H9 (cell line): Measurements from ENCODE around the gene EXOSC1. TPM values are rescaled to one million over a fixed set of nuclear protein-coding genes. Genes with fewer than 3 reads are reported as not detected.

Experiments
- DNase-seq: peaks from one replicate; pipeline ENCODE4 v3.0.0-alpha.2; 2017
- H2AFZ ChIP-seq: one replicate; pipeline ENCODE4 v1.6.1; 2013; ENCODE audit warnings: mild to moderate bottlenecking, low read length, control low read depth, moderate library complexity
- H2AK5ac ChIP-seq: 2 replicates; pipeline ENCODE4 v1.6.1; 2013; ENCODE audit warnings: low read length, control low read depth, mixed read lengths; ENCODE audit not compliant: insufficient read length
- H2BK120ac ChIP-seq: one replicate; pipeline ENCODE4 v1.6.1; 2013; ENCODE audit warnings: low read depth, mild to moderate bottlenecking, low read length, control low read depth, inconsistent platforms; ENCODE audit not compliant: poor library complexity, severe bottlenecking
- H2BK12ac ChIP-seq: 2 replicates; pipeline ENCODE4 v1.6.1; 2013; ENCODE audit warnings: low read length, control low read depth, mixed read lengths, low read depth; ENCODE audit not compliant: insufficient read length
- H2BK15ac ChIP-seq: 2 replicates; pipeline ENCODE4 v1.6.1; 2013; ENCODE audit warnings: low read depth, low read length, control low read depth
- H2BK20ac ChIP-seq: one replicate; pipeline ENCODE4 v1.6.1; 2013; ENCODE audit warnings: low read depth, mild to moderate bottlenecking, low read length, control low read depth, inconsistent platforms; ENCODE audit not compliant: poor library complexity, severe bottlenecking
- H2BK5ac ChIP-seq: 2 replicates; pipeline ENCODE4 v1.6.1; 2013; ENCODE audit warnings: low read length, control low read depth, mixed read lengths; ENCODE audit not compliant: insufficient read length
- H3K14ac ChIP-seq: 2 replicates; pipeline ENCODE4 v1.6.1; 2013; ENCODE audit warnings: low read length, control low read depth; ENCODE audit not compliant: insufficient read depth
- H3K18ac ChIP-seq: 2 replicates; pipeline ENCODE4 v1.6.1; 2013; ENCODE audit warnings: low read depth, mild to moderate bottlenecking, mixed read lengths, low read length, control low read depth; ENCODE audit not compliant: insufficient read length
- H3K23ac ChIP-seq: 2 replicates; pipeline ENCODE4 v1.6.1; 2013; ENCODE audit warnings: low read length, control low read depth, mixed read lengths, low read depth; ENCODE audit not compliant: insufficient read length
- H3K23me2 ChIP-seq: 2 replicates; pipeline ENCODE4 v1.6.1; 2013; ENCODE audit warnings: low read depth, mild to moderate bottlenecking, mixed read lengths, low read length, control low read depth; ENCODE audit not compliant: insufficient read length, poor library complexity, severe bottlenecking
- H3K27ac ChIP-seq: 2 replicates; pipeline ENCODE4 v1.5.1; 2013; ENCODE audit warnings: low read length, control low read depth, mixed read lengths, low read depth; ENCODE audit not compliant: insufficient read length
- H3K27me3 ChIP-seq: 2 replicates; pipeline ENCODE4 v1.6.1; 2013; ENCODE audit warnings: low read length, control low read depth, inconsistent platforms; ENCODE audit not compliant: insufficient read depth
- H3K4ac ChIP-seq: 2 replicates; pipeline ENCODE4 v1.6.1; 2013; ENCODE audit warnings: low read depth, mild to moderate bottlenecking, control low read depth, inconsistent platforms, low read length, moderate library complexity
- H3K4me1 ChIP-seq: 2 replicates; pipeline ENCODE4 v1.6.1; 2013; ENCODE audit warnings: low read length, control low read depth, inconsistent platforms; ENCODE audit not compliant: insufficient read depth
- H3K4me2 ChIP-seq: 2 replicates; pipeline ENCODE4 v1.6.1; 2013; ENCODE audit warnings: low read length, control low read depth, mixed read lengths; ENCODE audit not compliant: insufficient read length, insufficient read depth
- H3K56ac ChIP-seq: 2 replicates; pipeline ENCODE4 v1.6.1; 2013; ENCODE audit warnings: low read depth, mild to moderate bottlenecking, mixed read lengths, low read length, control low read depth; ENCODE audit not compliant: insufficient read length
- H3K79me1 ChIP-seq: 2 replicates; pipeline ENCODE4 v1.6.1; 2013; ENCODE audit warnings: low read depth, mild to moderate bottlenecking, moderate library complexity, low read length, control low read depth, inconsistent platforms; ENCODE audit not compliant: insufficient read depth, poor library complexity, severe bottlenecking
- H3K79me2 ChIP-seq: 2 replicates; pipeline ENCODE4 v1.6.1; 2013; ENCODE audit warnings: low read length, control low read depth, inconsistent platforms; ENCODE audit not compliant: insufficient read depth
- H3K9ac ChIP-seq: 2 replicates; pipeline ENCODE4 v1.6.1; 2013; ENCODE audit warnings: low read length, control low read depth, mixed read lengths; ENCODE audit not compliant: insufficient read length; ENCODE audit errors: extremely low read depth
- H3K9me3 ChIP-seq: one replicate; pipeline ENCODE4 v1.6.1; 2013; ENCODE audit warnings: low read depth, low read length, inconsistent platforms; ENCODE audit not compliant: control insufficient read depth
- H3T11ph ChIP-seq: one replicate; pipeline ENCODE4 v1.6.1; 2013; ENCODE audit warnings: mild to moderate bottlenecking, low read length, control low read depth, inconsistent platforms
- H4K20me1 ChIP-seq: one replicate; pipeline ENCODE4 v1.6.1; 2013; ENCODE audit not compliant: control insufficient read depth, insufficient read length, insufficient read depth
- H4K5ac ChIP-seq: 2 replicates; pipeline ENCODE4 v1.6.1; 2013; ENCODE audit warnings: low read depth, mild to moderate bottlenecking, mixed read lengths, low read length, control low read depth; ENCODE audit not compliant: insufficient read length
- H4K8ac ChIP-seq: replicated peaks from 2 replicates; pipeline ENCODE4 v1.6.1; 2013; ENCODE audit warnings: low read length, control low read depth, mixed read lengths, low read depth; ENCODE audit not compliant: insufficient read length
- H4K91ac ChIP-seq: 2 replicates; pipeline ENCODE4 v1.6.1; 2013; ENCODE audit warnings: low read depth, mild to moderate bottlenecking, moderate library complexity, mixed read lengths, low read length, control low read depth; ENCODE audit not compliant: insufficient read length
- H3K27ac Mint-ChIP-seq, 3 experiments: 2 replicates in 2 of 3; 3 replicates in 1 of 3; pipeline ENCODE4 v1.8.0; 2020 to 2021; ENCODE audit warnings: mixed read lengths in 3 of 3, mild to moderate bottlenecking in 1 of 3, moderate library complexity in 1 of 3
- H3K27me3 Mint-ChIP-seq: 2 replicates; pipeline ENCODE4 v1.8.0; 2021; ENCODE audit warnings: low read depth, mild to moderate bottlenecking, moderate library complexity, mixed read lengths
- H3K36me3 Mint-ChIP-seq, 3 experiments: 2 replicates in 2 of 3; 3 replicates in 1 of 3; pipeline ENCODE4 v1.8.0; 2020 to 2021; ENCODE audit warnings: low read depth in 3 of 3, mixed read lengths in 3 of 3; ENCODE audit not compliant: insufficient read depth in 1 of 3
- H3K4me1 Mint-ChIP-seq, 2 experiments: 2 replicates each; pipeline ENCODE4 v1.8.0; 2020; ENCODE audit warnings: mixed read lengths in 2 of 2
- H3K4me3 Mint-ChIP-seq, 2 experiments: 2 replicates in 1 of 2; 3 replicates in 1 of 2; pipeline ENCODE4 v1.8.0; 2020 to 2021; ENCODE audit warnings: mild to moderate bottlenecking in 2 of 2, mixed read lengths in 2 of 2, moderate library complexity in 1 of 2
- H3K9me3 Mint-ChIP-seq, 2 experiments: 2 replicates in 1 of 2; 3 replicates in 1 of 2; pipeline ENCODE4 v1.8.0; 2020; ENCODE audit warnings: mild to moderate bottlenecking in 2 of 2, mixed read lengths in 2 of 2, moderate library complexity in 1 of 2
- CTCF ChIP-seq: fragments of 200-600 bp; sonication (generic); conservative IDR thresholded peaks from 3 replicates; pipeline ENCODE4 v1.8.0; 2021; ENCODE audit warnings: antibody characterized with exemption, mild to moderate bottlenecking
- WGBS: extraction: QIAGEN DNeasy Blood & Tissue Kit; methylation state at CpG from one replicate; pipeline ENCODE4 v1.1.7; 2013; ENCODE audit warnings: missing lambda C conversion rate, low lambda C conversion rate, mixed read lengths; ENCODE audit not compliant: insufficient read length; ENCODE audit errors: extremely low coverage; 5-methylcytosine and 5-hydroxymethylcytosine counted together
- total RNA-seq: library from RNA; stranded (reverse); gene quantifications from 2 replicates; pipeline ENCODE4 v1.2.1, GENCODE V29; 2021

Gene EXOSC1
- total RNA-seq, 1 experiment from 2014 or later: 66.4 TPM

DNA sequence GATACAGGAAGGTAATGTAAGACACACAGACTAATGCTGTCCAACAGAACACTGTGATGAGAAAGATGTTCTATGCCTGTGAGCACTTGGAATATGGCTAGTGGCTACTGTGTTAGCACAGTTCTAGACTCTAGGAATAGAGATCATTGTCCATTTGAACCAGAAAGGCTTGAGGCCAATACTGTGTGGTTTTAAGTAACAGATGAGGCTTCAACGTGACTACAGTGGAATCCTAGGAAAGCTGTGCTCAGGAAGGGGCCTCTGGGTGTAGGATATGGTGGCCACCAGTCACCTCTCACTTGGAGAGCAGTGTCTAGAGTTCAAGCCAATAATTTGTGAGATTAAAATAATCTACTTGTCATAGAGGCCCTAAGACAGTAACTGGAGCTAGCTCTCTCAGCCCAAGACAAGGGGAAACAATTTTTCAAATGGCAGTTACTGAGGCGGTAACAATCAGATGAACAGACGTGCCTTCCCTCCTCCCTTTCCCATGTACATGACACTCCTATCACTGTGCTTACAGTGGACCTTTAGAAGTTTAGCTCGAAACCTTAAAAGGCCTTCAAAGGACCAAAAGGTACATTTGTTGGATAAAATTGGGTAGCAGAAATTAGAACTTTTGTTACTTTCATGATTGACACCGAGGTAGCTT is 10.4 kb upstream of the EXOSC1 start:
- H3K23me2 ChIP-seq: no peaks in the 10 kb centered on the region
- no peak overlapping the region for H4K8ac ChIP-seq
- no peak overlapping the region for H3K14ac ChIP-seq
- Mint-ChIP-seq H3K27me3 (no peaks in the 10 kb centered on the region; the same call in 1 of the 2 replicates), H3K36me3 (peaks cover 44 to 91% (median 87%) of the 10 kb centered on the region in 3 experiments), H3K9me3 (no peaks in the 10 kb centered on the region), H3K4me1 (no peaks in the 10 kb centered on the region), H3K27ac (no peak overlapping the region; a peak in 1 of 7 replicates), H3K4me3 (no peak overlapping the region)
- H4K20me1 ChIP-seq: peaks cover 1% of the 10 kb centered on the region
- WGBS: no CpG with 5 or more reads among the region's 5 CpGs
- no peak overlapping the region for H4K91ac ChIP-seq
- H3K27me3 ChIP-seq: no peaks in the 10 kb centered on the region
- H2BK5ac ChIP-seq: no peak overlapping the region
- H2BK12ac ChIP-seq: no peak overlapping the region
- H2BK120ac ChIP-seq: no peak overlapping the region
- H2AK5ac ChIP-seq: no peak overlapping the region
- no peak overlapping the region for H4K5ac ChIP-seq
- no peak overlapping the region for H3K18ac ChIP-seq
- DNase-seq: no peak
- H3K4ac ChIP-seq: no peak overlapping the region
- no peak overlapping the region for H3T11ph ChIP-seq
- no peak overlapping the region for H3K56ac ChIP-seq
- no peaks in the 10 kb centered on the region for H3K9me3 ChIP-seq
- no peak overlapping the region for H2BK15ac ChIP-seq
- H3K4me1 ChIP-seq: no peaks in the 10 kb centered on the region
- H3K79me1 ChIP-seq: no peaks in the 10 kb centered on the region
- H3K27ac ChIP-seq: no peak overlapping the region
- H3K79me2 ChIP-seq: no peaks in the 10 kb centered on the region
- H2BK20ac ChIP-seq: no peak overlapping the region
- TF ChIP-seq CTCF: no peak
- no peak overlapping the region for H3K23ac ChIP-seq
- H2AFZ ChIP-seq: no peak overlapping the region
- H3K4me2 ChIP-seq: no peak overlapping the region
- H3K9ac ChIP-seq: no peak overlapping the region
